HG03175 (cell line): ENCODE measurements around the gene TRPM7.
"Not testable (repeated sequence)": the region's sequence is repeated elsewhere in the genome, so short reads cannot be mapped to it uniquely, and the experiment has no call there.

Experiments used
- ATAC-seq: cut with Tn5 transposase; IDR thresholded peaks from one replicate; pipeline ENCODE4 v1.9.1; 2021; ENCODE audit warnings: mild to moderate bottlenecking, moderate library complexity; ENCODE audit not compliant: unreplicated experiment

TRPM7 gene

DNA sequence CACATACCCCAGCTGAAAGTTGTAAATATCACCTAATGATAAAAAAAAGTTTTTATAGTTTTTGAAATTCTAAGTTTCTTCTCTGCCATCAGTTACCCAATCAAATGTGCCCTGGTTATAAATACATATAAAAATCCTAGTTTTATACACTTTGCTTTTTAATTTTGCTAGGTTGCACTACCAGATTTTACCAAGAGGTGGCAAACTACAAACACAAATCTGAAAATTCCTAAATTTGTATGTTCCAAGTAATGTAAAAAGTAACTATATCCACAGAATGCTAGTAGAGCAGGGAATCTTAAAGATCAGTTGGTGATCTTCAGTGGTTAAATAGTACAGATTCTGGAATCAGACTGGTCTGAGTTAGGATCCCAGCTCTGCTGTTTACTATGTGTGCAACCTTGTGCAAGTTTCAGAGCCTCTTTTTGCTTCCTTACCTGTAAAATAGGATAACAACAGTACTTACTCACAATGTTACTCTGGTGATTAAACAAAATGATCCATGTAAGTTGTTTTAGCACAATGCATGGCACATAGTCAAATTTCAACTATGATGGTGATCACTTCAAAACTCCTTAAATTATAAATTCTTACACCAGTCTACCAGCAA is 11.0 kb downstream of the TRPM7 start:
- no peak for ATAC-seq

DNA sequence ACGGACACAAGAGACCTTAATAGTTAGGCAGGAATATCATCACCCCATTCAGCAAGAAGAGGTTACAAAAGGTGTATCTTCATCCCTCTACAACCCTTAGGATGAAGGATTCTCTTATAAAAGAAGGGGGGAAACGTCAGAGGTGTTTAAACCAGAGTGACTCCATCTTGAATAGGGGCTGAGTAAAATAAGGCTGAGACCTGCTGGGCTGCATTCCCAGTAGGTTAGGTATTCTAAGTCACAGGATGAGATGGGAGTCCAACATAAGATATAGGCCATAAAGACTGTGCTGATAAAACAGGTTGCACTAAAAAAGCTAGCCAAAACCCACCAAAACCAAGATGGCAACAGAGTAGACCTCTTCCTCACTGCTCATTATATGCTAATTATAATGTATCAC is 16.5 kb downstream of the TRPM7 start:
- no peak for ATAC-seq

DNA sequence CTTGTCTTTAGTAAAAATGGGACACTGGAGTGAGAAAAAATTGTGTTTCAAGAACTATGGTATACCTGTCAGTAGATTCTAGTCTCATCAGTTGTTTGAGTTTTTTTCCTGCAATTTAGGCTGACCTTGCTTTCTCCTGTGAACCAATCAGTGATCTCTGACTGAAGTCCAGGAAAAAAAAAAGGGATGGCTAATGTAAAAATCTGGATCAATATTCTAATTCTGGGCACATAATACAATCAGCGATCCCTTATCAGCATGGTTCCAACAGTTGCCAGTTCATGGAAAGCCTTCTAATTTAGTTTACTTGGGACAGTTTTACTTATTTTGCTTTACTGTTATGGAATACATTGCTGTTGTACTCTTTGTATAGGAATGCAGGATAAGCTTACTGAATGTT is 17.0 kb downstream of the TRPM7 start:
- no peak for ATAC-seq

DNA sequence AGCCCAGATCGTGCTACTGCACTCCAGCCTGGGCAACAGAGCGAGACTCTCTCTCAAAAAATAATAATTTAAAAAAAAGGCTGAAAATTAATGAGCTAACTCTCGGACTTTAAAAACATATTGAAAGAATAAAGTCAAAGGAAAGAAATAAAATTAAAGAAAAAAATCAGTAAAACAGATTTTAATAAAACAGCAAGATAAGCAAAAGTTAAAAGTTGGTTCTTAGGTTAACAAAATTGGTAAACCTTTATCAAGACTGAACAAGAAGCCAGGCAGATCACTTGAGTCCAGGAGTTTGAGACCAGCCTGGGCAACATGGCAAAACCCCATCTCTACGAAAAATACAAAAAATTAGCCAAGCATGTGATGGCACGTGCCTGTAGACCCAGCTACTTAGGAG is 20.7 kb downstream of the TRPM7 start:
- no peak for ATAC-seq

DNA sequence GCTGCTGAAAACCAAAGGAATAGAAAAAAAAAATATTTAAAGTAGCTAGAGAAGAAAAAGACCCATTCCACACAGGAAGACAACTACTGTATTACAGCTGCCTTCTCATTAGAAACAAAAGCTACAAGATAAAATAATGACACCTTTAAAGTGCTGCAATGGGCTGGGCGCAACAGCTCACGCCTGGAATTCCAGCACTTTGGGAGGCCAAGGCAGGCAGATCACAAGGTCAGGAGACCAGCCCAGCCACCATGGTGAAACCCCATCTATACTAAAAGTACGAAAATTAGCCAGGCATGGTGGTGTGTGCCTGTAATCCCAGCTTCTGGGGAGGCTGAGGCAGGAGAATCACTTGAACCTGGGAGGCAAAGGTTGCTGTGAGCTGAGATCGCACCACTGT is 31.0 kb downstream of the TRPM7 start:
- ATAC-seq, result no peak

DNA sequence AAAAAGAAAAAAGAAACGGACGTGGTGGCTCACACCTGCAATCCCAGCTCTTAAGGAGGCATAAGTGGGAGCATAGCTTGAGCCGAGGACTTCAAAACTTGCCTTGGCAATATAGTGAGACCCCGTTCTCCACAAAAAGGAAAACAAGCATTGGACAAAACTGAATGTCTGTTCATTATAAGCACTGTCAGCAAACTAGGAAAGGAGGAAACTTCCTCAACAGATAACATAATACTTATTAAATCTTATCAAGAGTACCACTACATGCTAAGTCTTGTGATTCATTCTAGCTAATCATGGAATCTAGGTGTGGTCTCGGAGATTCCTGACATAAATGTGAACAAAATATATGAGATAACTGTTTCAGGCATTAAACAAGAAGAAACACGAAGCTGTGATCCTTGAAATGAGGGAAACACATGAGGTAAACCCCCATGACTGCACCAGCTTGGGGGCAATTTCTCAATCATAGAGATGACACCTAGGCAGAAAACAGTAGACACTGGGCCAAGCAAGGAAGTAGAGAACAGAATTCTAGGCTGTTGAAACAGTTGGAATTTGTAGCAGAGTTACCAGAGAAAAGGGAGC is 33.3 kb downstream of the TRPM7 start:
- no peak for ATAC-seq

DNA sequence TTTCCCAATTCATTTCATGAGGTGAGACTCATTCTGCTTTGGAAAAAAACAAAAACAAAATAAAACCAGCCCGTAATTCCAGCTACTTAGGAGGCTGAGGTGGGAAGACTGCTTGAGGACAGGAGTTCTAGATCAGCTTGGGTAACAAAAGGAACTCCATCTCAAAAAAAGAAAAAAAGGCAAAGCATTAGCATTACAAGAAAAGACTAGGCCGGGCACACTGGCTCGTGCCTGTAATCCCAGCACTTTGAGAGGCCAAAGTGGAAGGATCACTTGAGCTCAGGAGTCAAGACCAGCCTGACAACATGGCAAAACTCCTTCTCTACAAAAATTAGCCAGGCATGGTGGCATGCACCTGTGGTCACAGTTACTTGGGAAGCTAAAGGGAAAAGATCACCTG is 33.9 kb downstream of the TRPM7 start:
- ATAC-seq, result no peak

DNA sequence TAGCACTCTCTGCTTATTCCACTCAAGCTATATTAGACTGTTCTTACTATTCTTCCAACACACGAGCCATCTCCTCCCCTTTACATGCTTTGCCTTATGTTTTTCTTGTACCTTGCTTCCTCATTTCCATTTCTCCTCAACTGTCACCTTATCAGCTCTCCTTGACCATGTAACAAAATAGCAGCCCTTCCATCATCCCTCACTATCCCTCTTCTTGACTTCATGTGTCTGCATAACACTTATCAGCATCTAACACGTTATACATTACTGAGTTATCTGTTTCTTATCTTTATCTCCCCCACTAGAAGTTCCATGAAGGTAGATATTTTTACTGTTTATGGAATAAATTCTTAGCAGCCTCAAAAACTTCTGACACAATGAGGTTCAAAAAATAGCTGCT is 45.3 kb downstream of the TRPM7 start:
- ATAC-seq, result no peak

DNA sequence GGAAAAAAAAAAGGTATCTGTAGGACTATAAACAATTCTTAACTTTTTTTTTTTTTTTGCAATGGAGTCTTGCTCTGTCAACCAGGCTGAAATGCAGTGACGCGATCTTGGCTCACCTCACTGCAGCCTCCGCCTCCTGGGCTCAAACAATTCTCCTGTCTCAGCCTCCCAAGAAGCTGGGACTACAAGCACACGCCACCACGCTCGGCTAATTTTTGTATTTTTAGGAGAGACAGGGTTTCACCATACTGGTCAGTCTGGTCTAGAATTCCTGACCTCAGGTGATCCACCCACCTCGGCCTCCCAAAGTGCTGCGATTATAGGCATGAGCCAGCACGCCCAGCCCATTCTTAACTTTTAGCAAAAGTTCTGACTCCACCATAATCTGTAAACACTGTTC is 50.5 kb downstream of the TRPM7 start:
- no peak for ATAC-seq

DNA sequence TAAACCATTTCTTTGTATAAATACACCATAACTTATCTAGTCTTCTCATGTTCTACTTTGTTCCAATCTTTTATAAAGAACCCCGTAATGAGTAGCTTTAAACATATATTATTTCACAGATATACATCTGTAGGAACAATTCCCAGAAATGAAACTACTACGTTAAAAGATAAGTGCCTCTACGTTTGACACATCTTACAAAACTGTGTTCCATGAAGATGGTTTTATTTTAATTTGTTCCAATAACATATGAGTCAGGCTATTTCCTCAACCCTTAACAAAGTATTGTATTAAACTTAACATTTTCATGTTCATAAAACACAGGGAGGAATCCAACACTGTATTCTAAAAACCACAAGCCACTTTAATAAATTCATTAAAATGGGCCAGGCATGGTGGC is 52.9 kb downstream of the TRPM7 start:
- no peak for ATAC-seq

DNA sequence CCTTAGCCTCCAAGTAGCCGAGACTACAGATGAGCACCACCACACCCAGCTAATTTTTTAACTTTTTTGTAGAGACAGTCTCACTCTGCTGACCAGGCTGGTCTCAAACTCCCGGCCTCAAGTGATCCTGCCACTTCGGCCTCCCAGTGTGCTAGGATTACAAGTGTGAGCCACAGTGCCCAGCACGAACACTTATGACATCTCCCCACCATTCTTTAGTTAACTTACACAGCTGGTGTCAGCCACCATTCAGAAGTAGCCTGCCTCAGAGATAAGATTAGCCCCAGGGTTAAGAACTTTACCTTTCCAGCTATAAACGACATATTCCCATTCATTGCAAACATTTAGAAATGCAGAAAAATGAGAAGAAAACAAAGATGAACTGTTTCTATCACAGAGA is 58.2 kb downstream of the TRPM7 start:
- ATAC-seq, result no peak

DNA sequence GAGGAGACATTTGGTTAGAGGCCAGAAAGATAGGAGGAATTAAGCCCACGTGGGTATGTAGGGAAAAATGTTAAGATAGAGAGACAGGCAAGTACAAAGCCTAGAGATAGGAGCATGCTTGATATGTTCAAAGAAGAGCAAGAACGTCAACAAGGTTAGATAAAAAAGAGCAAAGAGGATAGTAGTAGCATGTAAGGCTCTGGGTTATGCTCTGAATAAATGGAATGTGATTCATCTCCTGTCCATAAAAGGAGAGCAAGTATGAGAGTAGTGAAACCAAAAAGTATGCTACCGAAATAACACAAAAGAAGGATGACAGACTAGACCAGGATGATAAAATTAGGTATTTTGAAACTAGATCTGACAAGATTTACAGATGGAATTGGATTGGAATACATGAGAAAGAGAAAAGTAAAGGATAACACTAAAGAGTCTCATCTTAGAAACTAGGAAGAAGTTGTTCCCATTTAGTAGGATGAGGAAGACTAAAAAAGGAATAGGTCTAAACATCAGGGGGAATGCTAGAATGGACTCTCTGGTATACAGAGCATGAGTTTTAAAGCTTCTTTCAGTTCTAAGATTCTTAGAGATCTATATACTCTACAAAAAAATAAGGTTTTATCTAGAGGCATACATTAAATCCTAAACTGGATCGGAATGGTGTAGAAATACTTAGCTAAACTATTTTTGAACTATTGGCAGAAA is 59.1 kb downstream of the TRPM7 start:
- no peak for ATAC-seq

DNA sequence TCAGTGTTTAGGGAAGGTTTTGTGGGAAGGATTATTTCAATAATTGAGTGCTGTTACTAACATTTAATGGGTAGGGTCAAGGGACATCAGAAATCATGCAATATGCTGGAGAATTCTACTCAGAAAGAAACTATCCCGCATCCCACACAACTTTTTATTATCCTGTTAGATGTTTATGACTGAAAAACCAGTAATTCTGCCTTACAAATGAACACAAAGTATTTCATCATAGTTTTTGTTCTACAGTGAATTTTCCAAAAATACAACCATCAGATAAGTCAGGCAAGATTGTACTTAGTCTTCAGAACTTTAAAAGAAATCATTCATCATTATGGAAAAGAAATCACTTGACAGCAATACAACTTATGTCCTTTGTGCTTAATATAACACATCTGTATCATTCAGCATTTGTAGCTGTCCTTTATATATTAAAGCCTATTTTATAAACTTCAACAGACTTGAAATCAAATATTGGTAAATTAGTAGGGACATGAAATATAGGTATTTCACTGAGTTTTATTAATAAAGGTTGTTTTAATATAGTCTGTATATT is 61.9 kb downstream of the TRPM7 start:
- no peak for ATAC-seq

DNA sequence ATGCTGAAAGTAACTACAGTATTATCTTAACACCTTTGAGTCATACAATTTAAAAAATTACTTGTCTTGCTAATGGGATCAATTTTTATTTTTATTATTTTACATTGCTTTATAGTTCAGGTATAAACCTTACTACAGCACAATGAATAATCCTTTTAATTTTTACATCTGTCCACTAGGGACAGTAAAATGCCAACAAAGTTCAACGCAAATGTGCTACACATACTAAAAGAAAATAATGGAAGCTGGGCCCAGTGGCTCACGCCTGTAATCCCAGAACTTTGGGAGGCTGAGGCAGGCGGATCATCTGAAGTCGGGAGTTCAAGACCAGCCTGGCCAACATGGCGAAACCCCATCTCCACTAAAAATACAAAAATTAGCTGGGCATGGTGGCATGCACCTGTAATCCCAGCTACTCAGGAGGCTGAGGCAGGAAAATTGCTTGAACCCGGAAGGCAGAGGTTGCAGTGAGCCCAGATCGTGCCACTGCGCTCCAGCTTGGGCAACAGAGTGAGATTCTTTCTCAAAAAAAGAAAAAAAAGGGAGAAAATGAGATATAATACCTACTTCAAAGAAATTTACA is 64.1 kb downstream of the TRPM7 start:
- not testable (repeated sequence) for ATAC-seq

DNA sequence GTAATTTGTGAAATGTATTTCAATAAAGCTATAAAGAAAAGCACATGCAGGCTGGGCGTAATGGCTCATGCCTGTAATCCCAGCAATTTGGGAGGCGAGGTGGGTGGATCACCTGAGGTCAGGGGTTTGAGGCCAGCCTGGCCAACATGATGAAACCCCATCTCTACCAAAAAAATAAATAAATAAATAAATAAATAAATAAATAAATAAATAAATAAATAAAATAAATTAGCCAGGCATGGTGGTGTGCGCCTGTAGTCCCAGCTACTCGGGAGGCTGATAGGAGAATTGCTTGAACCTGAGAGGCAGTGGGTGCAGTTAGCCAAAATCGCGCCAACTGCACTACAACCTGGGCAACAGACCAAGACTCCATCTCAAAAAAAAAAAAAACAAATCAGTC is 69.6 kb downstream of the TRPM7 start:
- ATAC-seq, result not testable (repeated sequence)

DNA sequence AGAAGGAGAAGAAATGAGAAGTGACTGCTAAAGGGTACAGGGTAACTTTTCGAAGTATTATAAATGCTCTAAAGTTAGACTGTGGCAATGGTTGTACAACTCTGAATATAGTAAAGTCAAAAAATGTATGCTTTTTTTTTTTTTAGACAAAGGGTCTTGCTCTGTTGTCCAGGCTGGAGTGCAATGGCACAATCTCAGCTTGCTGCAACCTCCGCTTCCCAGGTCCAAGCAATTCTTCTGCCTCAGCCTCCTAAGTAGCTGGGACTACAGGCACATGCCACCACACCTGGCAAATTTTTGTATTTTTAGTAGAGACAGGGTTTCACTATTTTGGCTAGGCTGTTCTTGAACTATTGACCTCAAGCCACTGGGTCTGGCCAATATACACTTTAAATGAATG is 70.0 kb downstream of the TRPM7 start:
- not testable (repeated sequence) for ATAC-seq

DNA sequence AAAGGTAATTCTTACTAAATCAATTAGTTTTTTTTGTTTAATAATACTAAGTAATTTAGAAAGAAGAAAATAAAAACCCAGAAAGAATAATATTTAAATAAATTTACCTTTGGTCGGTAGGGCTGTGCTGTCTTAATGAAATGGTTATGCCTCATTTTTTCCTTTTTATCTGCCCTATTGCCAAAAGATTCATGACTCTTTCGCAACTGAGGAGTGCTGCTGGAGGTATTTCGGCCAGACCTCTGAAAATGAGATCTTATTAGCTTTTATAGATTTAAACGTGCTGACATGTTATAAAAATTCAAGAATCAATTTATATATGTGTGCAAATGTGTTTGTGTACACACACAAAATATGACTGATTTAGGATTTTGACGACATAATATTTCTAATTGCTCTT is 73.0 kb downstream of the TRPM7 start:
- no peak for ATAC-seq

DNA sequence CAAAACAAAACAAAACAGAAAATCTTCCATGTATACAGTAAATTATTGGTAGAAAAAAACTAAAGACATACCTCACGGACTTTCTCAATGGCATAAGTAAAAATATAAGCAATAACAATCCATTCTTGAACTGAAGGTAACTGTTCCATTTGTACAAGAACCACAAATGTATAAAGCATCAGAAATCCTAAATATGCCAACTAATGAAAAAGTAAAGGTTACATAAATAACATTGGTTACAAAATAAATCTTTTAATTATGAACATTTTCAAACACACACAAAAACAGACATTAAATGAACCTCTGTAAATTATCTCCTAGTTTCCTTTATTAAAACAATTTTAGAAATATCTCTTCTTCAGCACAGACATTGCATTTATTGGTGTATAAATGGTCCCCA is 79.5 kb downstream of the TRPM7 start:
- no peak for ATAC-seq

DNA sequence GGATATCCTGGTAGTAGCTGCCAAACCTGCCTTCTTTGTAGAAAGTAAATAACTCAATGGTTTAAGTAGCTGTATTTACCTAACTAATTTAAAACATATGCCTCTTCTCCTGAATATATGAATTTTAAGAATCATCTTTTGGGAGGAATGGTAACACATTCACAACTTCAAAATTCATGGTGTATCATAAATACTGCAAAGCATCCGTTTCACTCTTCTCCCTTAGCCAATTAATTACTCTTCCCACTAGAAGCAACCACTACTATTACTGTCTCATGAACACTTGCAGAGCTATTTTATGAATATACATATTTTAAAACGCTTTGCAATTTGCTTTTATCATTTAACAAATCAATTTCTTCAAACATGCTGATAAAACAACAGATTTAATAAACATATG is 81.1 kb downstream of the TRPM7 start:
- ATAC-seq, result no peak

DNA sequence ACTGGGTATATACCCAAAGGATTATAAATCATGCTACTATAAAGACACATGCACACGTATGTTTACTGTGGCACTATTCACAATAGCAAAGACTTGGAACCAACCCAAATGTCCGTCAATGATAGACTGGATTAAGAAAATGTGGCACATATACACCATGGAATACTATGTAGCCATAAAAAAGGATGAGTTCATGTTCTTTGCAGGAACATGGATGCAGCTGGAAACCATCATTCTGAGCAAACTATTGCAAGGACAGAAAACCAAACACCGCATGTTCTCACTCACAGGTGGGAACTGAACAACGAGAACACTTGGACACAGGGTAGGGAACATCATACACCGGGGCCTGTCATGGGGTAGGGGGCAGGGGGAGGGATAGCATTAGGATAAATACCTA is 84.6 kb downstream of the TRPM7 start:
- ATAC-seq, result not testable (repeated sequence)

DNA sequence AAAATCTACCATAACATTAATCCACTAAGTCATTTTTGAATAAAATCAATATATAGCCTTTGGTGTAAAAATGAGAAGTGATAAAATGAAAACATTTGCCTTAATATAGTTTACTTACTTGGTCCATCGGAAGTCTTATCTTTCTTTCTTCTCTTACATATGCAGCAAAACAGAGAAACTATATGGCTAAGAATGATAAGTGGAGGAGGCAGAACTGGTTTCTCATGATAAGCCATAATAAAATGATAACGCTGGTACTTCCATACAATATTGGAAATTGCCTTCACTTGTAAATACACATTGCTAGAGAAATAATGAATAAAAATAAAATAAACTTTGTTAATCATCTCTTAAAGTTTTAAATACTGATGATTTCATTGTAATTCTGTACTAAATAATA is 92.3 kb downstream of the TRPM7 start:
- ATAC-seq, result no peak

DNA sequence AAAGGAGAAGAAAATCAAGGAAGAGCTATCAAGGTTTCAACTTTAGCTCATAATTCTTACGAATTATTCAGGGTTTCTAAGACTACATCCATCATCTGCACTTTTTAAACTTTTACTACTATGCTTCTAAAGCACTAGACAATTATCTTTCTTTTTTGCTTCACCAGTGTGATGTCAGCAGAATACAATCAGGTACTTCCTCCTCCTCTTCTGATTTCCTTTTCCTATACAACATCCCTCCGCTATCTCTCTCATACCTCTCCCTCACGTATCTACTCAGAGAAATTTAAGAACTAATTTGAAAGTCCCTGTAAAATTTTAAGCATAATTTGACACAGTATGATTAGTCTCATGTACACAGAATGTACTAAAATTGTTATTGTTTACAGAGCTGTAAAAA is 92.8 kb downstream of the TRPM7 start:
- ATAC-seq, result no peak
